Pons (tissue), 1 donor: ENCODE data around the gene MAGI1.
"Not testable (repeated sequence)": the region's sequence is repeated elsewhere in the genome, so short reads cannot be mapped to it uniquely, and the experiment has no call there.

Experiments used
- DNase-seq: peaks from one replicate; pipeline ENCODE4 v3.0.0-alpha.2; 2016; ENCODE audit warnings: low spot score

The MAGI1 gene

DNA sequence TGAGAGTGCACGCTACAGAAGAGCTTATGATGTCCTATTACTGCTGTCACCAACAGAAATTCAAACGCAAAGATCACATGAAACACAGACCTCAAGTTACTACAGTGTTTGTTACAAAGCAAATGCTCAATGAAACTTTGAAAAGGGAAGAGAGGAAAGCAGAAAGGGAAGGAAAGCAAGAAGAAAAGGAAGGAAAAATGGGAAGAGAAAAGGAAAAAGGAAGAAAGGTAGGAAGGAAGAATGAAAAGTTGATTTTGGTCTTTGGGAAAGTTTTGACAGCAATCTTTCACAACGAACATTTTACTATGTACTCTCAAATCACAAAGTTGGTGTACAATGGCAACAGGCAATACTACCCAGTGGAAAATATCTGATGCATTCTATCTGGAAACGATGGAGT is 514.8 kb downstream of the MAGI1 start:
- DNase-seq = no peak

GRCh38 chr3:65521032-65521431 is 517.7 kb downstream of the MAGI1 start:
- DNase-seq = no peak

- no peak for DNase-seq
These were observed 521.7 kb downstream of the MAGI1 start for GRCh38 chr3:65516998-65517397.

GRCh38 chr3:65514317-65514716 is 524.4 kb downstream of the MAGI1 start:
- DNase-seq = not testable (repeated sequence)

- not testable (repeated sequence) for DNase-seq
These were observed 529.3 kb downstream of the MAGI1 start for GRCh38 chr3:65509423-65509794.

GRCh38 chr3:65508750-65509422 is 529.8 kb downstream of the MAGI1 start:
- DNase-seq = no peak

DNA sequence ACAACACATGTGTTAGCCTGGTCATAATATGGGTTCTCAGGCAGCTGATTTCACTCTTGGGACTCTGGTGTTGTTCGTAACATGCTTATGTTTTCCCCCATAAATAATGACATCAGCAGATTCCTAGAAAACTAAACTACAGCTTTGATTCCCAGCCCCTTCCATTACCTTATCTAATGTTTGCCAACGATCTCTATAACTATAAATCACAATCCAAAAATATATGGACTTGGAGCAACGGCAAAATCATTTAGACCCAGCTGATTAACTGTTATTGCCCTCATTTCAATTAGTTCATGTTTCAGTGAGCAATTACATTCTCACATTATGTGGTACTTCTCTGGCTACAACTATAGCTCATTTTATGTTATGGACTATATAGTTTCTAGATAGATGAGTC is 531.3 kb downstream of the MAGI1 start:
- DNase-seq = no peak

GRCh38 chr3:65503776-65504175 is 534.9 kb downstream of the MAGI1 start:
- no peak for DNase-seq

GRCh38 chr3:65502526-65502925 is 536.2 kb downstream of the MAGI1 start:
- DNase-seq = no peak

GRCh38 chr3:65500398-65501306 is 538.1 kb downstream of the MAGI1 start:
- no peak for DNase-seq

DNA sequence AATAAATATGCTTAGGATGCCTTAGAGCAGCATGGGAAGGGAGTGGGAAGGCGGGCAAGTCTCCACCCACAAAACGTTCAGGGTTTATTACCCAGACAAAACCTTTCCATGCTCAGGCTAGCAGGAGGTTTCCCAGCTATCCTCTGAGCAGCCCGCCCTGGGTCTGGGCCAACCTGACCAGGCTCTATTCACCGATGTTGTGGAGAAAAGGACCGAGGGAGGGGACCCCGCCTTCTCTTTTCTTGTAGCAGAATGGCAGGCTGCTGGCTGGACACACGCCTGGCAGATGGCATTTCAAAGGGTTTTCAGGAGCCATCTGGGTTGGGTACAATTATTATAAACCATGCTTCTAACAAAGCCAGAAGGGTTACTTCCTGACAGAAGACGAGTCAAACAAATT is 540.9 kb downstream of the MAGI1 start:
- DNase-seq = peak; percentile 37

DNA sequence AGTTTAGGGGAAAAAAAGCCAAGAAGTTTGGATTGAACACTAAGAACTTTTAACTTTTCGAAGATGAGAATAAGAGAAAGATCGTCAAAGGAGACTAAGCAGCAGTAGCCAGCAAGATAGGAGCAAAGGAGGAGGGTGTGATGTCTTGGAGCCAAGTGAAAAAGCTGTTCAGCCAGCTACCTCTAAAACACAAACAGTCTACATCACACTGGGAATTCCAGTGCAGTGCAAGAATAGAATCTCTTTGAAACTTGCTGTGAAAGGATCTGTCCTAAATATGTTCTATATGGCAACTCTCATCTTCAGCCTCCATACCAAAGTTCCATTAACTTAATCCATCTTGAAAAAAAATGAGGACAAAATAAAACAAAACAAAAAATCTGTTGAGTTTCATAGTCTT is 541.5 kb downstream of the MAGI1 start:
- no peak for DNase-seq

DNA sequence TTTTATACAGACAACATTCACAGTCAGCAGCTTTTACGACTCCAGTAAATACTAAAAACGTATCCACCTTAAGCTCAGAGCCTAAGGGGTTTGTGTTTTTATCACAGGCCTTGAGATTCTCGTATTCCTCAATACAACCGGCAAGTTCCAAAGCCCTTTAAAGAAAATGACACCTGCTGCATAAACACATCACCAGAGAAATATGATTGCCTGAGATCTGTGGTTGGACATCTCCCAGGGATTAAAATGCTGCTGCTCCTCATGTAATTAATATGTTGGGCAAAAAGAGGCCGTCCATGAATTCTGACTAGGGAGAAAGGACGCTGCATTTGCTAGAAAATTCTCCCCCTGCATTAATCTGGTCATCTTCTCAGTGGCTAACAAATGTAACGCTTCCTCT is 544.8 kb downstream of the MAGI1 start:
- DNase-seq = no peak

DNA sequence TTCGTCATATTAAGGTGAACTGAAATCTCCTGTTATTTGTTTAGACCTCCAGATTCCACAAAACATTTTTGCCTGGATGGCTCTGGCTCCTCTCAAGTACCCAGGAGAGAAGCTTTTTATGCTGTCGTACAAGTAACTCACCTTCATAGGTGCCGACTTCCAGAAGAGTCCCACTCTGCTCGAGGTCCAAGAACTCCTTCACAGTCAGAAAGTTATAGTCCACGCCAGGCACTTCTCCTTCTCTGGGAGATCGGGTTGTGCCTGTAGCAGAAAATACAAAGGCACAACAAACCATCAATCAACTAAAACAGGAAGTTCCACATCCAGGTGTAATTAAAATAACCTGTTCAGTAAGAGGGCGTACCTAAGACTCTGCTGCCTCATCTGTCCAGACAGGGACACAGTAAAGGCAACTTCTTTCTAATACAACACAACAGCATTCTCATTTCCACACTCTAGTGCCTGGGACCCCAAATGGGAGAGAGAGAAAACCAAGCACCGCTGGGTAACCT is 545.3 kb downstream of the MAGI1 start:
- no peak for DNase-seq

DNA sequence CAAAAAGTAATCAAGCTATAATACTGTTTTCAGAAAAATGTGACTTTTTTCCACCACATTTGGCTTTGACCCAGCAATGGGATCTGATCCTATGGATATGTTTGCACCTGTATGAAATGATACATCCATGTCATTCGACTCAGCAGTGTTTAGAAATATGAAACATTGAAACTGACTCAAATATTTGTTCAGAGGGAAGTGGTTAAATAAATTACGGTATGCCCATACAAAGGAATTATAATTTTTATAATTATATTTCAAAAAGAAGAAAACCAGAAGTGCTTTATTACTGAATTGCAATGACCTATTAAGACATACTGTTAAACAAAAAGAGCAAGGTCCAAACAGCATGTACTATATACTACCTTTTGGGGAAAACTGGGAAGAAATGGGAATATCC is 546.5 kb downstream of the MAGI1 start:
- DNase-seq = no peak

GRCh38 chr3:65490114-65490513 is 548.6 kb downstream of the MAGI1 start:
- DNase-seq = no peak

GRCh38 chr3:65489253-65489652 is 549.5 kb downstream of the MAGI1 start:
- no peak for DNase-seq

GRCh38 chr3:65485826-65486469 is 552.8 kb downstream of the MAGI1 start:
- DNase-seq = peak; percentile 90

- DNase-seq = peak; percentile 29
These were observed 553.8 kb downstream of the MAGI1 start for GRCh38 chr3:65484964-65485363.

DNA sequence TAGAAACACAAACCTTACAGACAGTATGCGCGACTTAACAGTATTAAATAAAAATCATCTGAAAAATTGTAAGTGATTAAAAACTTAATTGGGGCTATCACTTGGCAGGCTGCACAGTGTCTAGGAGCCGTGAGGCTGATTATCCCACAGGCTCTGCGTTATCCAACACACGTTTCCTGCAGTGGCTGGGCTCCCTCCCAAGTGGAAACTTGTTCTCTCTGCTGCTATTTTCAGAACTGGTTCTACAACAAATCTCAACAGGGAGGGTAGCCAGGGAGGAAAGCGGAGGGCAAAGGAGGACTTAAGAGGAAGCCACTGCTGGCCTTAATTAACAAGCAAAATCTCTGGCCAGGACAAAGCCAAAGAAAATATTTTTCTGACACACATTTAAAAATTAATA is 555.2 kb downstream of the MAGI1 start:
- peak; percentile 78 for DNase-seq

DNA sequence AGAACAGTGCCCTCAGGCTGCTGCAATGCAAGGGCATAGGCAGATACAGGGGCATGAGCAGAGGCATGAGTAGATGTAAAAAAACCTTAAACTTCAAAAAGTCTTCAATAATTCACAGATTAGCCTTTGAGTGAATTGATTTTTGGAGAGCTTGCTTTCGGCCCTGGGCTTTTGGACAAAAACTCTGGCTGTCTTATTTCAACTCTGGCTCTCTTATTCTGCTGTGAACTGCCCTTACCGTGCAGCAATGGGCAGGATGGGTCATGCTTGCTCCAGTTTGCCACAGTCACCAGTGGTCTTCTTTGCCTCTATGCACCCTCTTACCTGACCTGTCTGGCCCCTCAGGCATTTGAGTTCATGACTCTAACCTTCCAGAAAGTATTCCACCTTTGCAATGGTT is 555.7 kb downstream of the MAGI1 start:
- DNase-seq = no peak

DNA sequence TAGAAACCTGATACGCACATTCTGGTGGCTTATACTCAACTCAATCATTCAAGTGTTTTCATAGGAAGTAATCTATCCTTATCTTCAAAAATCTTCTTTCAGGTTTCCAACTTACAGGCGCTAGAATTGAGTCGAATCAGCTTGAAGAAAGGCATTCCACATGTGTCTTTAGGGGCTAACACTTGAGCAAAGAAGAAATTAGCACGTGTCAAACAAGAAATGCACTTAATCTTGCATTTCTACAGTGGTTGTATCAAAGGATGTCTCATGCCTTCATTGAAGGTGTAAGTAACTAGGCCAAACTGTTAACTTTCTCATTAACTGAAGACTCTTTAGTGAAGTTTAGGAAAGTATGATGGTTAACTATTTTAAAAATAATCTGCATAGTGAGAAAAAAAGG is 557.6 kb downstream of the MAGI1 start:
- DNase-seq = no peak

- DNase-seq = no peak
These were observed 558.7 kb downstream of the MAGI1 start for GRCh38 chr3:65479990-65480389.
